HG02973 (cell line): ENCODE measurements around the gene ANKRD63.

Experiments
- ATAC-seq: cut with Tn5 transposase; IDR thresholded peaks from one replicate; pipeline ENCODE4 v1.9.1; 2021; ENCODE audit warnings: moderate library complexity; ENCODE audit not compliant: unreplicated experiment

ANKRD63 gene

GRCh38 chr15:40263024-40263754 is 19.7 kb downstream of the ANKRD63 start:
- ATAC-seq = no peak

- no peak for ATAC-seq
These were observed 23.8 kb downstream of the ANKRD63 start for GRCh38 chr15:40259021-40259420.

- no peak for ATAC-seq
These were observed 24.3 kb downstream of the ANKRD63 start for GRCh38 chr15:40258544-40258943.

- no peak for ATAC-seq
These were observed 25.0 kb downstream of the ANKRD63 start for GRCh38 chr15:40257656-40258450.

- no peak for ATAC-seq
These were observed 26.1 kb downstream of the ANKRD63 start for GRCh38 chr15:40256638-40257235.

- ATAC-seq = no peak
These were observed 27.8 kb downstream of the ANKRD63 start for GRCh38 chr15:40255033-40255432.

- no peak for ATAC-seq
These were observed 28.4 kb downstream of the ANKRD63 start for GRCh38 chr15:40254452-40254851.

GRCh38 chr15:40253167-40253790 is 29.6 kb downstream of the ANKRD63 start:
- no peak for ATAC-seq

GRCh38 chr15:40252438-40253166 is 30.3 kb downstream of the ANKRD63 start:
- ATAC-seq = no peak

- ATAC-seq = no peak
These were observed 30.8 kb downstream of the ANKRD63 start for GRCh38 chr15:40252141-40252437.

GRCh38 chr15:40251486-40252140 is 31.3 kb downstream of the ANKRD63 start:
- no peak for ATAC-seq

- ATAC-seq = no peak
These were observed 31.9 kb downstream of the ANKRD63 start for GRCh38 chr15:40250771-40251483.

- no peak for ATAC-seq
These were observed 32.6 kb downstream of the ANKRD63 start for GRCh38 chr15:40250304-40250656.

GRCh38 chr15:40249477-40250303 is 33.2 kb downstream of the ANKRD63 start:
- ATAC-seq = no peak

- ATAC-seq = no peak
These were observed 34.7 kb downstream of the ANKRD63 start for GRCh38 chr15:40248006-40248783.

GRCh38 chr15:40247406-40247971 is 35.4 kb downstream of the ANKRD63 start:
- ATAC-seq = no peak

- no peak for ATAC-seq
These were observed 36.2 kb downstream of the ANKRD63 start for GRCh38 chr15:40246496-40247280.
